Stimulated activated CD4-positive, alpha-beta T cell treated with anti-CD3 and anti-CD28 coated beads, Interleukin-15, amount 100 ng/mL, for 48 hours (primary cell): Measurements from ENCODE around the gene PAEP.
"Not testable (repeated sequence)": the region's sequence is repeated elsewhere in the genome, so short reads cannot be mapped to it uniquely, and the experiment has no call there.

Experiments used
- DNase-seq, 2 donors: peaks; one replicate each; pipeline ENCODE4 v3.0.0-alpha.2; 2020; ENCODE audit warnings: low read depth in 2 of 2

Gene PAEP

GRCh38 chr9:135526089-135526729 is 35.3 kb upstream of the PAEP start:
- no peak for DNase-seq

- DNase-seq: no peak
Observed at GRCh38 chr9:135526730-135527571, 34.6 kb upstream of the PAEP start.

GRCh38 chr9:135528842-135529435 is 32.6 kb upstream of the PAEP start:
- not testable (repeated sequence) for DNase-seq

GRCh38 chr9:135530146-135530545 is 31.4 kb upstream of the PAEP start:
- no peak for DNase-seq

- no peak for DNase-seq
Observed at GRCh38 chr9:135531096-135531495, 30.5 kb upstream of the PAEP start.

GRCh38 chr9:135533113-135533512 is 28.4 kb upstream of the PAEP start:
- no peak for DNase-seq

- DNase-seq: no peak
Observed at GRCh38 chr9:135533674-135534073, 27.9 kb upstream of the PAEP start.

GRCh38 chr9:135534192-135534711 is 27.3 kb upstream of the PAEP start:
- DNase-seq: not testable (repeated sequence)

- not testable (repeated sequence) for DNase-seq
Observed at GRCh38 chr9:135534826-135535225, 26.7 kb upstream of the PAEP start.

GRCh38 chr9:135535631-135536030 is 25.9 kb upstream of the PAEP start:
- not testable (repeated sequence) for DNase-seq

GRCh38 chr9:135536216-135536615 is 25.3 kb upstream of the PAEP start:
- no peak for DNase-seq

GRCh38 chr9:135543262-135543894 is 18.2 kb upstream of the PAEP start:
- not testable (repeated sequence) for DNase-seq

GRCh38 chr9:135544981-135545635 is 16.4 kb upstream of the PAEP start:
- no peak for DNase-seq

- not testable (repeated sequence) for DNase-seq
Observed at GRCh38 chr9:135545646-135546176, 15.8 kb upstream of the PAEP start, which contains the start of gene OBP2A. OBP2A (plus strand) TSS chr9:135546126; CDS start chr9:135546181, 55 bp downstream.

- DNase-seq: not testable (repeated sequence)
Observed at GRCh38 chr9:135546792-135547617, 14.6 kb upstream of the PAEP start.

- no peak for DNase-seq
Observed at GRCh38 chr9:135547756-135548736, 13.5 kb upstream of the PAEP start.

GRCh38 chr9:135549478-135550343 is 11.8 kb upstream of the PAEP start:
- DNase-seq: not testable (repeated sequence)

GRCh38 chr9:135550344-135550918 is 11.1 kb upstream of the PAEP start:
- DNase-seq: no peak
